GM18858 (cell line): ENCODE data around the gene EPG5.
"Not testable (repeated sequence)": the region's sequence is repeated elsewhere in the genome, so short reads cannot be mapped to it uniquely, and the experiment has no call there.

Source experiments
- ATAC-seq: cut with Tn5 transposase; IDR thresholded peaks from one replicate; pipeline ENCODE4 v1.9.1; 2021; ENCODE audit not compliant: unreplicated experiment

Gene EPG5

DNA sequence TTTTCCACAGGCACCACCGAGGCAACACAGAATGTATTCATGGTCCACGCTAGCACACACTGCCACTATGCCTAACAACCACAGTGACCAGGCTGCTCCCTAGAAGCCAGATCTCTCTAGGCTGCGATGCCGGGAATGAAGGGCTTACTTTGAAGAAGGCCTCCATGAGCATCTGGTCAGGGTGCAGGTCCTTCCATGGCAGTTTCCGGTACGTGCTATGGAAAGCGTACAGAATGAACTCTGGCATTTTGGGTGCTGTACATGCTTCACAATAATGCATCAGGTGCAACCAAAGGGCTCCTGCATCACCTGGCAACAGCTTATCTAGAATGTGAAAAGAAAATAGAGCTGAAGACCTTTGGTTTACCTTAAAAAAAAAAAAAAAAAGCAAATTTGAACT is 96.7 kb downstream of the EPG5 start:
- ATAC-seq, result no peak

DNA sequence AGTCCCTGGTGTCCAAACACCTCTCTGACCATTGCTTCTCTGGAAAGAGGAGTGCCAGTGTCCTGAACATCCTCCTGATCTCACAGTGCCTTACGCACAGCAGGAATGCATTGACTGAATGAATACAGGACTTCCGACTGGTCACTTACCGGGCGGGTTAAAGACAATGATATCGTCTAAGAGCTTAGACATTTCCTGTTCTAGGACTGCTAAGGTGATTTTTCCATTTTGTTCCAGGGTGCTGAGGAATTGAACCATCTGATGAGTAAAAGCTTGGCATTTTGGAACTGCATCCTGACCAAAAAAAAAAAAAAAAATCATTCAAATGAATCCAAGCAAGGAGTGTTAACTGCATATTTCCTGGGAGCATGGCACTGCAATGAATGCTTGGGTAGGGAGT is 101.7 kb downstream of the EPG5 start:
- ATAC-seq, result no peak

DNA sequence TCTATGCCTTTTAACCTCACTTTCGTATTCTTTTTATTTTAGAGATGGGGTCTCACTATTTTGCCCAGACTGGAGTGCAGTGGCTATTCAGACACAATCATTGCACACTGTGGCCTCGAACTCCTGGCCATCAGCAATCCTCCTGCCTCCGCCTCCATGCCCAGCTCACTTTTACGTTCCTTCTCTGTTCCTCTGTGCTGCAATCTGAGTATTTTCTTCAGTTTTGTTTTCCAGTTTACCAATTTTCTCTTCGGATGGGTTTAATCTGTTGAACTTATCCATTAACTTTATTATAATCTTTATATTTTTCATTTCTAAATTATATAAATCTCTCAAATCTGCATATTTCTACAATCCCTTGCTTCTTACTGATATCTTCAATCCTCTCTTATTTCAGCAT is 103.0 kb downstream of the EPG5 start:
- ATAC-seq, result no peak

DNA sequence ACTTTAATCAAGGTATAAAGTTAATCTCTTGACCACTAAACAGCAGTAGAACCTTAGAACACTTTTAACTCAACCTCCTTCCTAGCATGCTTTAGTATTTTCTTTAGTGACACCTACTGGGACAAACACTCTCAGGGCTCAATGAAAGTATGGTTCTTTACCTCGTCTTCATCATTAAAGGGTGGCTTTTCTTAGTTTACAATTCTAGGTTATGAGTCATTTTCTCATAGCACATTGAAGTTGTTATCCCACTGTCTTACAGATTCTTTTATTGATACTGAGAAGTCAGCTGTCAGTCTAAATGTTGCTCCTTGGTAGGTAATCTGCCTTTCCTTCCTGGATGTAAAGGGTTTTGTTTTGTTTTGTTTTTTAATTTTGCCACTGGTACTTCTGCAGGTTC is 103.7 kb downstream of the EPG5 start:
- no peak for ATAC-seq

DNA sequence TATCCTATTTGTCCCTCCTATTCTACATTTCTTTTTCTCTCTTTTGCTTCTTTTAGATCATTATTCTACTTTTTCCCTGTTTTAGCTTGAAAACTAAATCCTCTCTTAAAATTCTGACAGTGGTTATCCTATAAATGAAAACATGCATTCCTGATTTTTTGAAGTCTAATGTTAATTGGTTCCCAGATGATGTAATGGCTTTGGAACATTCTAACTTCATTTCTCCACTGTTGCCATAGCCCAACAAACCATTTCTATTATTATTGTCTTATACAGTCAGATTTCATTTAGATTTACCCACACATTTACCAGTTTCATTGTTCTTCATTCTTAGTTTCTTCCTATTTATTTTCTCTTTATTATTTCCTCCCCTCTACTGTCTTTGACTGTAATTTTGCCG is 105.2 kb downstream of the EPG5 start:
- ATAC-seq, result no peak

DNA sequence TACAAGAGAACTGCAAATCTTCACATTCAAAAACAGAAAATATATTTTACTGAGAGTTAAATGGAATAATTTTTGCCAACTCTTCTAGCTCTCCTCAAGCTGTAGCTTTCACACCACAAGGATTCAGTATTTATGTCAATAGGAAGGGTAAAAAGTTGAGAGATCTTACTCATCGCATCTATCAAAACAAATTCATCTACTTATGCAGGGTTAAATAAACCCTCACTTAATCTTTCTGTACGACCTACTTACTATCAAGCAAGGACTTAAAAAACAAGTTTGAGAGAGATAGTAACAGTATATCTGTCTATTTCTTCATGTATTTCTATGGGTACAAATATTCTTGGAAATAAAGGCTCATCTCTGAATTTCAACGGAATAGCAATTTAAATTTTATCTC is 106.2 kb downstream of the EPG5 start:
- no peak for ATAC-seq

DNA sequence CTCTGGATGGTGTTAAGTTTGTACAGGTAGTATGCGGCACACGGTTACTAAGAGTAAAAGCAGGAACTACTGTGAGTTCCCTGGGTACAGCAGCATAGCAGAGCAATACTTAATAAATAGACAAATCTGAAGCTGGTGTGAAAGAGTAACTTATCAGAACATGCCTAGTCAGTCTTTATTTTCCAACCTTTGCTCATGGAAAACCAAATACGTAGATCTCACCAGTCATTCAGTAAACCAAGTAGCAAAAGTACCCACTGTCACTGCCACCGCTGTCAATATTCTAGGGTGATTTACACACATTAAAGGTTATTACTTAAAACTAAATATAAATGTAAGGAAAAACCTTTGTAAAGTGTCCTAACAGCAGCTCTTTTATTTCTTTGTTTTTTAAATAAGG is 106.6 kb downstream of the EPG5 start:
- ATAC-seq, result no peak

DNA sequence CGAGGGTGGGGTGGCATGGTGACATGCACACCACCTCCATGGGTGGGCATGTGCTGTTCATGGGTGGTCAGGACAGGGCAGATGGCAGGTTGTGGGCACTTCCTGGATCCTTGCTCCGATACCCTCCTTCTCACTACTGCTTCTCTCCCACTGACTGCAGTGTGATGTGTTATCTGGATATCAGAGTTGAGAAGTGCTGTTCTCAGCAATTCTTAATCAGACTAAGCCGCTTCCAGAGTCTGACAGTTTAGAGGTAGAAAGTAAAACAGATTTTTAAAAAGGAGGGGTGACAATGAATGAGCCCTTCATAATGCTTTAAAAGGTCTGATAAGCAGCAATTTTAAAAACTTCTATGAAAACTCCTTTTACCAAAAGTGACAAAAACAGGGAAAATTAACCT is 107.8 kb downstream of the EPG5 start:
- ATAC-seq, result no peak

DNA sequence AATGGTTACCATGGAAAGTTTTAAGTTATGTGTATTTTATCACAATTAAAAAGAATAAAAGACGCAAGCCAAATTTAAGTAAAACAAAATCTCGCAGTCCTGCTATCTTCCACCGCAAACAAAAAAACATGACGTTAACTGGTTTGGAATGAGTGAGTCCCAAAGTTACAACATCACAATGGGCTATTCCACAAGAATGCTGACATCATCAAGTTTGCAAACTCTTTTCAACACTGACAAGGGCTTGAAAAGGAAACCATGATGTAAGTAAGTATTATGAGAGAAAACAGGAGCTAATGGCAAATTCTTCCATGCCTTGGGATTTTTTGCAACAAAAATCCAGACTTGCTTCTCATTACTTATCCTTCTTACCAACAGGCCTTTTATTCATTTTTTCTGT is 110.6 kb downstream of the EPG5 start:
- ATAC-seq, result no peak

DNA sequence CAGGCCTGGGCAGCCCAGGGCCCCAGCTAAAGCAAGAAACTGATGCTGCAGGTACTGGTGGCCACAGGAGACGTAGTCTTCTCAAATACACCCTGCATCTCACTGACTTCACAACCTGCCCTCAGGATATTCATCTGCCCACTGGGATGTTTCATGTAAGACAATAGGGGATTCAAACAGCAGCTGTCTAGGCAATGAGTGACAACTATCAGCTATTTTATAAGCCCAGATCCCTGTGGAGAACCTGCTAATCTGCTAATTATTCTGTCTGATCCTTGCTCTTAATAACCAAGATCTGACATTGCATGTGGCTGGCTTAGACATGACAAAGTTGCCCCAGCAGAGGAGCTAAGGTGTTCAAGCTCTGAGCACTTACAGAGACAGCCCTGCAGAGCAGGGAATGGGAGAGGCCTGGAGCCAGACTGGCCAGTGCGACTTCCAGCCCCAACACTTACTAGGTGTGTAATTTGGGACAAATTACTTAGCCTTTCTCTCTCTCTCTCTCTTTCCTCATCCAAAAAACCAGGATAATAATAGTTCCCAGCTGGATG is 113.0 kb downstream of the EPG5 start:
- no peak for ATAC-seq

DNA sequence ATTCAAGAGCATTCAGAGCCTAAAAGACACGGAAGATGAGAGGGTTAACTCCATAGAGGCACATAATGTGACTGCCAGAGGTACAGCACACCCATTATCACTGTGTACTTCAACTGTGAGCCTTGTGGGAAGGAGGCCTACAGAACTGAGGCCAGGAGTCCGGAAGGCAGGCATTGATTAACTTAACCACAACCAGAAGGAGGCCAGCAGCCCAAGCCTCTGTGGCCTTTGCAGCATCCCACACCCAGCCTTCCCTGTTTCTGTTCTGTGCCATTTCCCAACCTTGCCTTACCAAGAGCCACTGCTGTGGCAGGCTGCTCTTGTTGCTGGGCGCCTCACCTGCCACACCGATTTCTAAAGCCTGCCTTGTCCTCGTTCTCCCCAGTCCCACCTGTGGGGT is 114.5 kb downstream of the EPG5 start:
- ATAC-seq, result no peak

DNA sequence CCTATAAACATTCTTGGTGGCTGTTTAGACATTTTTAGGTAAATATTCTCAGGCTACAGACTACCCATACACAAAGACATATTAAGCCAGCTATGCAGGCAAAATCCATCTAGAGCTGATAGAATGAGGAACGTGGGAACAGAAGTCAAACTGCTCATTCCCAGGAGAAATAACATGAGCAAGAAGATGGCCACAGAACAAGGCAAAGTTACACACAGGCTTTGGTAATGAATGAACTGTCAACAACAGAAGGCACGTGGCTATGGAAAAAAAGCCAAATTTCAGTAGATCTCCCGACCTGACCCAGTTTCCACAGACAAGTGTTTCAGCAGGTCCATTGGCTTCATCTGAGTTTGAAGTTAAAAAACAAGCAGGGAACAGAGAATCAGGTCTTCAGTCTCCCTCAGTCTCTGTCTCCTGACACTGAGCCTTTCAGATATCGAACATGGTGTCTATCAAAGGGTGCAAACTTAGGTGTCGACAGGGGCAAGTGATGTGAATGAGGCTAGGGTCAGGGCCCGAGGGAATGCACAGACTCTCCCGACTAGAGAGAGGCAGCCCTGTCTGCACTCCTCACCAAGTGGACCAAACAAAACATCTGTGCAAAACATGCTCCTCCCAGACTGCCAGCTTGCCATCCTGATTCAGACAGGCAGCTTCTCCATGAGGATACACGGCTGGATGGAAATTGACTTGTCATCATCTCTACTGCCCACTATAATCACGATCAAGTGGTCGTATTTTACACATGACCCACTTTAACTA is 115.8 kb downstream of the EPG5 start:
- ATAC-seq, result no peak

DNA sequence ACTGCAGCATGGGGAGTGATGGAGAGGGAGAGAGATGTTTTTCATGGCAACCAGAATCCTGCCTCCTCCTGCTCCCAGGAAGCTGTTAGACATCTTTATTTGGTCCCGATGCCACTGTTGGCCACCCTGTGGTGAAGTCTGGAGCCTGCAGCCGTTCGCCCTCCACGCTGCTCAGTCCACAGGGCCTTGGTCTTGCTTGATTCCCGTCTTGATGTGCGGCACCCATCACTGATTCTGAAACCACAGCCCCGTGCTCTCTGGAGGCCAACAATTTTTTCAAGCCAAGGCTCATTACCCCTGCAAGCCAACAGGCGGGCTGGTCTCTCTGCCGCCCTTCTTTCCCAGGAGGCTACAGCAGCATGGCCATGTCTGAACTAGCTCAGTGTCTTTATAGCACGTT is 117.1 kb downstream of the EPG5 start:
- ATAC-seq, result no peak

DNA sequence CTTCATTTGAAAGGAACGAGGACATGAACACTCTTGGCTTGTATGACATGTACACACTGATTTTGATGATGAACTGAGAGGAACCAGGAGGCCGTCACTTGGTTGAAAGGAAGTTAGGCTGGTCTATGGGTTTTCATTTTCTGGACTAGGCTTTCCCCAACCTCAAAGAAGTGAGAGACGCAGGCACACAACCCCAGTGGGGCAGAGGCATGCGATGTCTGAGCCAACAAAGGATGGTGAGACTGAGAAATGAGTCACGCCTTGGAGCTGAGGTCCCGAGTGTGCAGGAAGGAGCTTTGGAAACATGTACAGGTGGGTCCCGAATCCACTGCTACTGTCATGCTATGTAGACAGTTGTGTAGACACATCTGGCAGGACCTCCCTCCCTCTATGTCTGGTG is 117.6 kb downstream of the EPG5 start:
- no peak for ATAC-seq

DNA sequence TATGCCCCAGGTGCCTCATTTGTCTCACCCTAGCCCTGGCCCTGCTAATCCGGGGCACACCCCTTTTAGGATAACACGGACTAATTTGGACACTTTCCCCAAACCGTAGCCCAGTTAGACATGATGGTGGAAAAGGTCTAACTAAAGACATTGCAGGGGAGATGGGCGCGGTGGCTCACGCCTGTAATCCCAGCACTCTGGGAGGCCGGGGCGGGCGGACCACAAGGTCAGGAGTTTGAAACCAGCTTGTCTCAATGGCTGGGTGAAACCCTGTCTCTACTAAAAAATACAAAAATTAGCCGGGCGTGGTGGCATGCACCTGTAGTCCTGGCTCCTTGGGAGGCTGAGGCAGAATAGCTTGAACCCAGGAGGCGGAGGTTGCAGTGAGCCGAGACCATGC is 118.5 kb downstream of the EPG5 start:
- not testable (repeated sequence) for ATAC-seq

DNA sequence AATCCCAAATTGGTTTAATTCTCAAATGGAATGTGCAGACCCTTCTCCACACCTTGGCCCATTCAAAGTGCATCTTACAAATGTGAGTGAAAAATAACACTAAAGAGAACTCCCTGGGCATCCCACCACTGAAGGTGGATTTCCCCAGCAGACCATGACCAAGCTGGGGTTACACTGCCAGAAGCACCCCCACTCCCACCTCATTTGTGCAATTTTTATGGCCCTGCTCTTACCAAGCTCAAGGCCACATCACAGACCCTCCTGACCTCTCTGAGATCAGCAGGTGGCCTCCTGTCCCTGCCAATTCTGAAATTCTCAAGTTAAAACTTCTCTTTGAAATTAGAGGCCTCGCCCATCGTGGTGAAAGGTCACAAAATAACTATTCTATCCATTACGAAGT is 120.0 kb downstream of the EPG5 start:
- ATAC-seq, result no peak

DNA sequence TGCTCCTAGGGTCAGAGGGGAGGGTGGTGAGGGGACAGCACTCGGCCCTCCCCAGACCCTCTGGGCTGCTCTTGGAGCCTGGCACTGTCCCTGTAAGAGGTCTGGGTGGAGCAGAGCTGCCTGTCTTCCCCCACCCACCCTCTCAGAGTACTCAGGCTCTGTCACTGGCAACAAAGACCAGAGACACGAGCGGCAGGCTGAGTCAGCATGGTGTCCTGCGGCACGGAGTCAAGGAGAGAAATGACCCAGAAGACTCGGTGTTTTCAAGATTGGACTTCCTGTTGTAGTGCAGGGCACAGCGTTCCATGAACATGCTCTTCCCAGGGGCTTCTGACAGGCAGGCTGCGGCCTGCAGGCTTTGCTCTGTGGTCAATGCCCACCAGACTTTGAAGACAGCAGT is 121.7 kb downstream of the EPG5 start:
- ATAC-seq, result no peak

DNA sequence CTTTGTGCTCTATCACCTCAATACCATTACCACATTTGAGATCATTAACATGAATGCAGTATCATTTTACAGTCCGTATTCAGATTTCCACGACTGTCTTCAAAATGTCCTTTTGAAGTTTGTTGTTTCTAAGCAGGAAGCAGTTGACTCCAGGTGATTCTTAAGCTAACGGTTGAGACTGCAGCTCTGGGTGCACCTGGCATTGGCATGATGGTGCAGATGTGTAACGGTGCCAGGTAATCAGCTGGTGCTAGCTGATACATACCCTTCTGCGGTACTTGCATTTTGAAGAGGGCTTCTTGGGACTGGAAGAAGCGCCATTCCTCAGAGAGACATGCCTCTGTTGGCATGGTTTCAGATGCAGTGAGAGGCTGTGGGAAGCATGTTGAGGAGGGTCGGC is 122.2 kb downstream of the EPG5 start:
- no peak for ATAC-seq

DNA sequence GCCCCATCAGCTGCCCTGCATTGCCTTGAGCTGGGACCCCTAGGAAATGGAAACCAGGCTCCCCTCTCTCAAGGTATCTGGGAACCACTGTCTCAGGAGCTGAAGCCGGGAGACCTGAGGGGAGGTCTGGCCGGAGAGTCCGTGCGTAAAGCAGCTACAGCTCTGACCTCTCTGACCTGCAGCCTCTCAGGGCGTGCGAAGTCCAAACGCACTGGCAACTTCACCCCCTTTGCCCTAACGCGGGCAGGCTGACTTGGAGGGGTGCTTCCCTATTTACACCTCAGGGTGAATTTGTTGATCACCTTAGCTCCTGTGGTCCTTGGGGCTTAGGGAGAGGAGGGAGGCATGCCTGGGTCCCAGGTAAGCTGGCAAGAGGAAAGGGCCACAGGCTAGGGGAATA is 124.1 kb downstream of the EPG5 start:
- no peak for ATAC-seq

DNA sequence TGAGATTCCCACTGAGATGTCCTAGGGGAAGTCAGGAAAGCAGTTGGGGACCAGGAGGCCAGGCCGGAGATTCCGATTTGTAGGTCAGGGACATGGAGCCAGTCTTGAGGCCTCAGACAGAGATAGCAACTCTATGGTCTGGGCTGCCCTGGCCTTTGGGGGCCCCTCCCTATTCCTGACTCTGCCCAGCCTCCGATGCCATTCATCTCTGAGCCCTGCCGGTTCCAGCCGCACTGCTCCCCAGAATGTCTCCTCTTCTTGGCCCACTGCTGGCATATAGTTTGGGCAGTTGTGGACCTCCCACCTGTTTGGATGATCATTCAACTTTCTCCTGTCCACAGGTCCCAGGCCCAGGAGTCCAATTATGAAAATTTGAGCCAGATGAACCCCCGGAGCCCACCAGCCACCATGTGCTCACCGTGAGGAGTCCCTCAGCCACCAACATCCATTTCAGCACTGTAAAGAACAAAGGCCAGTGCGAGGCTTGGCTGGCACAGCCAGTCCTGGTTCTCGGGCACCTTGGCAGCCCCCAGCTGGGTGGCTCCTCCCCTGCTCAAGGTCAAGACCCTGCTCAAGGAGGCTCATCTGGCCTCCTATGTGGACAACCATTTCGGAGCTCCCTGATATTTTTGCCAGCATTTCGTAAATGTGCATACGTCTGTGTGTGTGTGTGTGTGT is 125.2 kb downstream of the EPG5 start:
- ATAC-seq, result no peak

DNA sequence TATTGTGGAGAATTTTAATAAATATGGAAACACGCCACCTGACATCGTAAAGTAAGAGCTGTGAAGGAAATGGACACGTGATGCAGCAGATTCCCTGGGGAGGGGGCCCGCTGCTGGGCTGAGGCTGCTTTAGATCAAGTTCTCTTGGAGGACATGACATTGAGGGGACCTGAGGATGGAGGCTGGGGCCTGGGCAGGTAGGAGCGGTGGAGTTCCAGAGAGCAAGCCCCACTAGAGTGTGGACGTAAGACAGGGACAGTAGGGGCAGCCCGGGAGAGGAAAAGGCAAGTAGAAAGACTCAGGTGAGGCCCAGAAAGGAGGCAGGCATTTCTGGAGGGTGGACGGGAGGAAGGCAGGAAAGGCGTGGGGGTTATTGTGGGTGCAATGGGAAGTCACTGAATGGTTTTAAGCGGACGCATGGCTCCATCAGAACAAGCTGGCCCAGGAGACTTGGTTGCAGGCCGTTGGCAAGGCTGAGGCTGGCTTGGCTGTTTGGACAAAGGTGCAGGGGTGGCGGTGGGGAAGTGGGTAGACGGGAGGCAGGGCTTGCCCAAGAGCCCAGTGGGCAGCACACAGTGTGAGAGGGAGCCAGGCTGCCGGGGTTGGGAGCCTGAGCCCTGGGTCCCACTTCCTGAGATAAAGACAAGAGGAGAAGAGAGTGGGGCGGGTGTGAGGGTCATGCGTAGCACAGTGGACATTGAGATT is 125.9 kb downstream of the EPG5 start:
- no peak for ATAC-seq
